ENCODE measurements around the gene POGLUT3. TPM values are rescaled to one million over a fixed set of nuclear protein-coding genes. Genes with fewer than 3 reads are reported as not detected.
A peak's percentile ranks its signal among the peaks of the same experiment; 100 is the strongest.

POGLUT3 gene
- total RNA-seq, 4 donors from 2014 or later = 18.8 to 24.0 (median 19.6) TPM

- Histone ChIP-seq H3K9me3 (no peaks in the 10 kb centered on the region), H3K36me3 (no peaks in the 10 kb centered on the region), H3K4me1 (no peaks in the 10 kb centered on the region), H3K27ac (replicated peaks in 1 of 4) (no peak overlapping the region), H3K27me3 (no peaks in the 10 kb centered on the region), H3K4me3 (no peak overlapping the region)
- intact Hi-C loops (cut with DNase I) = no loop called here
- DNase-seq (ENCODE audit: extremely low spot score) = peak; percentile 26
- 85% methylated on average over 4 of the region's 4 CpGs for WGBS
- TF ChIP-seq POLR2AphosphoS5 (IDR thresholded peaks at IDR 0.05) = no peak
These were observed 40.3 kb upstream of the POGLUT3 start for GRCh38 chr11:108538502-108538901.

GRCh38 chr11:108538022-108538424 is 39.8 kb upstream of the POGLUT3 start:
- Histone ChIP-seq H3K27ac (replicated peaks in 1 of 4) (no peak overlapping the region), H3K4me1 (no peaks in the 10 kb centered on the region), H3K9me3 (no peaks in the 10 kb centered on the region), H3K27me3 (no peaks in the 10 kb centered on the region), H3K4me3 (no peak overlapping the region), H3K36me3 (no peaks in the 10 kb centered on the region)
- no peak for TF ChIP-seq CTCF (IDR thresholded peaks at IDR 0.05)
- TF ChIP-seq POLR2AphosphoS5 (IDR thresholded peaks at IDR 0.05) = no peak
- TF ChIP-seq EP300 (IDR thresholded peaks at IDR 0.05) = no peak
- TF ChIP-seq POLR2A (IDR thresholded peaks at IDR 0.05; ENCODE audit: low read depth) = no peak
- WGBS = 52% methylated on average over 8 of the region's 8 CpGs
- intact Hi-C loops (cut with DNase I) = no loop called here
- DNase-seq (ENCODE audit: extremely low spot score) = no peak

GRCh38 chr11:108536783-108537182 is 38.6 kb upstream of the POGLUT3 start:
- Histone ChIP-seq H3K27ac (replicated peaks in 1 of 4) (no peak overlapping the region), H3K27me3 (no peaks in the 10 kb centered on the region), H3K36me3 (no peaks in the 10 kb centered on the region), H3K4me3 (no peak overlapping the region), H3K9me3 (no peaks in the 10 kb centered on the region), H3K4me1 (no peaks in the 10 kb centered on the region)
- 85% methylated on average over 5 of the region's 5 CpGs for WGBS
- peak; percentile 24 for DNase-seq (ENCODE audit: extremely low spot score)
- TF ChIP-seq CTCF (IDR thresholded peaks at IDR 0.05) (no peak), POLR2A (IDR thresholded peaks at IDR 0.05; ENCODE audit: low read depth) (no peak), POLR2AphosphoS5 (IDR thresholded peaks at IDR 0.05) (no peak), EP300 (IDR thresholded peaks at IDR 0.05) (no peak)
- intact Hi-C loops (cut with DNase I) = no loop called here

- Histone ChIP-seq H3K27me3 (no peaks in the 10 kb centered on the region), H3K27ac (replicated peaks in 1 of 4) (no peak overlapping the region), H3K4me1 (no peaks in the 10 kb centered on the region), H3K9me3 (no peaks in the 10 kb centered on the region), H3K4me3 (no peak overlapping the region), H3K36me3 (no peaks in the 10 kb centered on the region)
- intact Hi-C loops (cut with DNase I) = no loop called here
- WGBS = 86% methylated on average over 6 of the region's 6 CpGs
- DNase-seq (ENCODE audit: extremely low spot score) = no peak
- TF ChIP-seq POLR2A (IDR thresholded peaks at IDR 0.05; ENCODE audit: low read depth) = no peak
- no peak for TF ChIP-seq POLR2AphosphoS5 (IDR thresholded peaks at IDR 0.05)
- TF ChIP-seq CTCF (IDR thresholded peaks at IDR 0.05) = no peak
- no peak for TF ChIP-seq EP300 (IDR thresholded peaks at IDR 0.05)
These were observed 37.3 kb upstream of the POGLUT3 start for GRCh38 chr11:108535384-108535955.

- WGBS = 79% methylated on average over 2 of the region's 2 CpGs
- no peak for DNase-seq (ENCODE audit: extremely low spot score)
These were observed 36.2 kb upstream of the POGLUT3 start for GRCh38 chr11:108534274-108534882.

More at GRCh38 chr11:108534274-108534882, 36.2 kb upstream of the POGLUT3 start:
- Histone ChIP-seq H3K27ac (replicated peaks in 1 of 4) (no peak overlapping the region), H3K4me1 (no peaks in the 10 kb centered on the region), H3K4me3 (no peak overlapping the region), H3K36me3 (no peaks in the 10 kb centered on the region), H3K9me3 (no peaks in the 10 kb centered on the region), H3K27me3 (no peaks in the 10 kb centered on the region)
- TF ChIP-seq POLR2AphosphoS5 (IDR thresholded peaks at IDR 0.05) (no peak), POLR2A (IDR thresholded peaks at IDR 0.05; ENCODE audit: low read depth) (no peak), CTCF (IDR thresholded peaks at IDR 0.05) (no peak), EP300 (IDR thresholded peaks at IDR 0.05) (no peak)
- intact Hi-C loops (cut with DNase I) = no loop called here

All from esophagus muscularis mucosa (tissue), 4 donors.